SK-N-SH treated with all-trans-retinoic acid at 6 μM for 48 hours (cell line): Measurements from ENCODE around the gene TMEM59L.

Experiments used
- ATAC-seq: fragments of 200-7000 bp; cut with Tn5 transposase; 3 replicates; pipeline ENCODE4 v1.9.1; 2020; ENCODE audit warnings: mild to moderate bottlenecking, moderate library complexity
- BACH2 ChIP-seq: fragments of 250-450 bp; sonication (Bioruptor Pico); IDR thresholded peaks from 2 replicates; pipeline ENCODE4 v1.9.0; 2021; ENCODE audit warnings: mild to moderate bottlenecking, borderline replicate concordance
- CREB5 ChIP-seq: fragments of 250-450 bp; sonication (Bioruptor Pico); IDR thresholded peaks from 2 replicates; pipeline ENCODE4 v1.5.1; 2020; ENCODE audit warnings: low read depth, mild to moderate bottlenecking, moderate library complexity
- CSDC2 ChIP-seq: fragments of 250-450 bp; sonication (Bioruptor Pico); IDR thresholded peaks from 2 replicates; pipeline ENCODE4 v1.5.0; 2020; ENCODE audit warnings: mild to moderate bottlenecking, moderate library complexity
- CSRNP3 ChIP-seq: fragments of 250-450 bp; sonication (Bioruptor Pico); IDR thresholded peaks from 2 replicates; pipeline ENCODE4 v1.5.1; 2021; ENCODE audit warnings: mild to moderate bottlenecking, moderate library complexity
- ESRRG ChIP-seq: fragments of 250-450 bp; sonication (Bioruptor Pico); IDR thresholded peaks from 2 replicates; pipeline ENCODE4 v1.6.1; 2021; ENCODE audit warnings: mild to moderate bottlenecking
- GLIS3 ChIP-seq: fragments of 250-450 bp; sonication (Bioruptor Pico); IDR thresholded peaks from 2 replicates; pipeline ENCODE4 v1.5.0; 2020; ENCODE audit warnings: mild to moderate bottlenecking, moderate library complexity
- ISL1 ChIP-seq: fragments of 250-450 bp; sonication (Bioruptor Pico); IDR thresholded peaks from 2 replicates; pipeline ENCODE4 v2.1.2; 2022; ENCODE audit warnings: mild to moderate bottlenecking, moderate library complexity
- OSR1 ChIP-seq: fragments of 250-450 bp; sonication (Bioruptor Pico); IDR thresholded peaks from 2 replicates; pipeline ENCODE4 v1.8.0; 2022; ENCODE audit warnings: moderate library complexity, mild to moderate bottlenecking, inconsistent platforms
- PATZ1 ChIP-seq: fragments of 250-450 bp; sonication (Bioruptor Pico); IDR thresholded peaks from 2 replicates; pipeline ENCODE4 v1.8.0; 2020; ENCODE audit warnings: mild to moderate bottlenecking, moderate library complexity, borderline replicate concordance
- POU6F1 ChIP-seq: fragments of 250-450 bp; sonication (Bioruptor Pico); IDR thresholded peaks from 2 replicates; pipeline ENCODE4 v1.8.0; 2021; ENCODE audit warnings: low read depth, mild to moderate bottlenecking, moderate library complexity, borderline replicate concordance
- PPARA ChIP-seq: fragments of 250-450 bp; sonication (Bioruptor Pico); IDR thresholded peaks from 2 replicates; pipeline ENCODE4 v1.5.0; 2020; ENCODE audit warnings: mild to moderate bottlenecking, borderline replicate concordance
- RARB ChIP-seq: fragments of 250-450 bp; sonication (Bioruptor Pico); IDR thresholded peaks from 2 replicates; pipeline ENCODE4 v1.8.0; 2021; ENCODE audit warnings: mild to moderate bottlenecking, moderate library complexity
- SNAI2 ChIP-seq: fragments of 250-450 bp; sonication (Bioruptor Pico); IDR thresholded peaks from 2 replicates; pipeline ENCODE4 v1.5.0; 2020; ENCODE audit warnings: mild to moderate bottlenecking, moderate library complexity
- TCF4 ChIP-seq: fragments of 250-450 bp; sonication (Bioruptor Pico); IDR thresholded peaks from 2 replicates; pipeline ENCODE4 v1.8.0; 2021; ENCODE audit warnings: mild to moderate bottlenecking, moderate library complexity, borderline replicate concordance
- TOX ChIP-seq: fragments of 250-450 bp; sonication (Bioruptor Pico); IDR thresholded peaks from 2 replicates; pipeline ENCODE4 v1.8.0; 2021; ENCODE audit warnings: mild to moderate bottlenecking, moderate library complexity, borderline replicate concordance
- TSHZ2 ChIP-seq: fragments of 250-450 bp; sonication (Bioruptor Pico); IDR thresholded peaks from 2 replicates; pipeline ENCODE4 v1.5.0; 2020; ENCODE audit warnings: mild to moderate bottlenecking, moderate library complexity
- ZC3H10 ChIP-seq: fragments of 250-450 bp; sonication (Bioruptor Pico); IDR thresholded peaks from 2 replicates; pipeline ENCODE4 v1.5.1; 2021; ENCODE audit warnings: mild to moderate bottlenecking, moderate library complexity
- ZFP3 ChIP-seq: fragments of 250-450 bp; sonication (Bioruptor Pico); IDR thresholded peaks from 2 replicates; pipeline ENCODE4 v1.5.0; 2020; ENCODE audit warnings: mild to moderate bottlenecking, moderate library complexity
- ZFP30 ChIP-seq: fragments of 450-650 bp; formaldehyde crosslinking; IDR thresholded peaks from 2 replicates; pipeline ENCODE4 v1.5.0; 2022; ENCODE audit warnings: mild to moderate bottlenecking, moderate library complexity
- ZNF565 ChIP-seq: fragments of 450-650 bp; formaldehyde crosslinking; conservative IDR thresholded peaks from 2 replicates; pipeline ENCODE4 v1.5.0; 2020; ENCODE audit warnings: low read depth, mild to moderate bottlenecking, moderate library complexity
- ZNF8 ChIP-seq: fragments of 450-650 bp; formaldehyde crosslinking; IDR thresholded peaks from 2 replicates; pipeline ENCODE4 v1.5.0; 2020; ENCODE audit warnings: mild to moderate bottlenecking, moderate library complexity

Gene TMEM59L

GRCh38 chr19:18609717-18610051, 3.0 kb upstream of the TMEM59L start:
- ATAC-seq, result no peak
- no peak for TF ChIP-seq PPARA (CRISPR knock-in tag)
- no peak for TF ChIP-seq ZNF565 (CRISPR knock-in tag)
- TF ChIP-seq ZFP3 (CRISPR knock-in tag), result no peak
- no peak for TF ChIP-seq SNAI2
- no peak for TF ChIP-seq BACH2 (CRISPR knock-in tag)
- no peak for TF ChIP-seq ISL1 (CRISPR knock-in tag)
- no peak for TF ChIP-seq PATZ1 (CRISPR knock-in tag)
- no peak for TF ChIP-seq OSR1
- no peak for TF ChIP-seq ZC3H10 (CRISPR knock-in tag)
- no peak for TF ChIP-seq ZNF8
- no peak for TF ChIP-seq CREB5 (CRISPR knock-in tag)
- no peak for TF ChIP-seq CSDC2 (CRISPR knock-in tag)
- no peak for TF ChIP-seq TOX
- TF ChIP-seq TCF4 (CRISPR knock-in tag), result no peak
- TF ChIP-seq ZFP30, result no peak
- no peak for TF ChIP-seq CSRNP3 (CRISPR knock-in tag)
- TF ChIP-seq ESRRG, result no peak
- TF ChIP-seq POU6F1 (CRISPR knock-in tag), result no peak
- no peak for TF ChIP-seq GLIS3 (CRISPR knock-in tag)
- TF ChIP-seq TSHZ2 (CRISPR knock-in tag), result no peak

GRCh38 chr19:18610245-18610555, 2.5 kb upstream of the TMEM59L start:
- ATAC-seq, result no peak; the same call in 2 of the 3 replicates
- TF ChIP-seq OSR1, result no peak
- TF ChIP-seq CREB5 (CRISPR knock-in tag), result no peak
- no peak for TF ChIP-seq CSDC2 (CRISPR knock-in tag)
- no peak for TF ChIP-seq TCF4 (CRISPR knock-in tag)
- TF ChIP-seq TOX, result no peak
- TF ChIP-seq PPARA (CRISPR knock-in tag), result no peak

- no peak for ATAC-seq
- no peak for TF ChIP-seq TCF4 (CRISPR knock-in tag)
- no peak for TF ChIP-seq PPARA (CRISPR knock-in tag)
- TF ChIP-seq ZC3H10 (CRISPR knock-in tag), result no peak
- TF ChIP-seq BACH2 (CRISPR knock-in tag), result no peak
- TF ChIP-seq ZNF8, result no peak
- TF ChIP-seq ESRRG, result no peak
- no peak for TF ChIP-seq POU6F1 (CRISPR knock-in tag)
- no peak for TF ChIP-seq ZFP3 (CRISPR knock-in tag)
- TF ChIP-seq RARB (CRISPR knock-in tag), result no peak
- TF ChIP-seq SNAI2, result no peak
- TF ChIP-seq ISL1 (CRISPR knock-in tag), result no peak
- no peak for TF ChIP-seq CSRNP3 (CRISPR knock-in tag)
These were observed 1.9 kb upstream of the TMEM59L start for GRCh38 chr19:18610556-18611326.
